ENCODE measurements around the gene IL22.

DNA sequence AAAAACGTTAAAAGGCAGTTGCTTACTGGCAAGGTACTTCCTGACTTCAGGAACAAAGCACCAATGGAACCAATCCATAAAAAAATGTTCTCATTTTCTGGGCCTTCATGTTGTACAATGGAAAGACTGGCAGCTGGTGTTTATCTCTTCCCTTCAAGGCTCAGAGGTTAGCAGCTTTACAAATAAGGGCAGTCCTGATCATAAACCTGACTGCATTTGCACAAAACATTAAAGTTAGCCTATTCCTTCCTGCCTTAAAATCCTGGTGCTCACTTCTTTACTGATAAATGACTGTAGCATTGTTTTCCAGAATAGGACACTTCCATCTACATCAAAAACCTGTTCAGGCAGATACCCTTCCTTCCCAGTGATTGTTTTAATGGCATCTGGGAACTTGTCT, 47.0 kb downstream of the IL22 start:
- TF ChIP-seq POLR2A (IDR thresholded peaks at IDR 0.05) (no peak), POLR2AphosphoS5 (IDR thresholded peaks at IDR 0.05) (no peak)
- TF ChIP-seq, protein P1, sequence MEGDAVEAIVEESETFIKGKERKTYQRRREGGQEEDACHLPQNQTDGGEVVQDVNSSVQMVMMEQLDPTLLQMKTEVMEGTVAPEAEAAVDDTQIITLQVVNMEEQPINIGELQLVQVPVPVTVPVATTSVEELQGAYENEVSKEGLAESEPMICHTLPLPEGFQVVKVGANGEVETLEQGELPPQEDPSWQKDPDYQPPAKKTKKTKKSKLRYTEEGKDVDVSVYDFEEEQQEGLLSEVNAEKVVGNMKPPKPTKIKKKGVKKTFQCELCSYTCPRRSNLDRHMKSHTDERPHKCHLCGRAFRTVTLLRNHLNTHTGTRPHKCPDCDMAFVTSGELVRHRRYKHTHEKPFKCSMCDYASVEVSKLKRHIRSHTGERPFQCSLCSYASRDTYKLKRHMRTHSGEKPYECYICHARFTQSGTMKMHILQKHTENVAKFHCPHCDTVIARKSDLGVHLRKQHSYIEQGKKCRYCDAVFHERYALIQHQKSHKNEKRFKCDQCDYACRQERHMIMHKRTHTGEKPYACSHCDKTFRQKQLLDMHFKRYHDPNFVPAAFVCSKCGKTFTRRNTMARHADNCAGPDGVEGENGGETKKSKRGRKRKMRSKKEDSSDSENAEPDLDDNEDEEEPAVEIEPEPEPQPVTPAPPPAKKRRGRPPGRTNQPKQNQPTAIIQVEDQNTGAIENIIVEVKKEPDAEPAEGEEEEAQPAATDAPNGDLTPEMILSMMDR (IDR thresholded peaks at IDR 0.05) = no peak

All from stomach (tissue), 4 donors.